ENCODE measurements around the gene IL20RB.

DNA sequence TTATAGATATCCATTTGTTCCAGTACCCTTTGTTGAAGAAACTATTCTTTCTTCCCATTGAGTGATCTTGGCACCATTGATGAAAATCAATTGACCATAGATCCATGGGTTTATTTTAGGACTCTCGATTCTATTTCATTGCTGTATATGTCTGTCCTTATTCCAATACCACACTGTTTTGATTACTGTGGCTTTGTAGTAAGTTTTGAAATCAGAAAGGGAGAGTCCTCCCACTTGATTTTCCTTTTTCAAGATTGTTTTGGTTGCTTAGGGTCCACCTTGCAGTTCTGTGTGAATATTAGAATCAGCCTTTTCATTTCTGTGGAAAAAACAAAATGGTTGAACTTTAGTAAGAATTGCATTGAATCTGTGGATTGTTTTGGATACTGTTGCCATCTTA, 20.6 kb upstream of the IL20RB start:
- TF ChIP-seq, protein P1, sequence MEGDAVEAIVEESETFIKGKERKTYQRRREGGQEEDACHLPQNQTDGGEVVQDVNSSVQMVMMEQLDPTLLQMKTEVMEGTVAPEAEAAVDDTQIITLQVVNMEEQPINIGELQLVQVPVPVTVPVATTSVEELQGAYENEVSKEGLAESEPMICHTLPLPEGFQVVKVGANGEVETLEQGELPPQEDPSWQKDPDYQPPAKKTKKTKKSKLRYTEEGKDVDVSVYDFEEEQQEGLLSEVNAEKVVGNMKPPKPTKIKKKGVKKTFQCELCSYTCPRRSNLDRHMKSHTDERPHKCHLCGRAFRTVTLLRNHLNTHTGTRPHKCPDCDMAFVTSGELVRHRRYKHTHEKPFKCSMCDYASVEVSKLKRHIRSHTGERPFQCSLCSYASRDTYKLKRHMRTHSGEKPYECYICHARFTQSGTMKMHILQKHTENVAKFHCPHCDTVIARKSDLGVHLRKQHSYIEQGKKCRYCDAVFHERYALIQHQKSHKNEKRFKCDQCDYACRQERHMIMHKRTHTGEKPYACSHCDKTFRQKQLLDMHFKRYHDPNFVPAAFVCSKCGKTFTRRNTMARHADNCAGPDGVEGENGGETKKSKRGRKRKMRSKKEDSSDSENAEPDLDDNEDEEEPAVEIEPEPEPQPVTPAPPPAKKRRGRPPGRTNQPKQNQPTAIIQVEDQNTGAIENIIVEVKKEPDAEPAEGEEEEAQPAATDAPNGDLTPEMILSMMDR (optimal IDR thresholded peaks at IDR 0.05 in 1 of 3, IDR thresholded peaks at IDR 0.05 in 1 of 3, conservative IDR thresholded peaks at IDR 0.05 in 1 of 3; ENCODE audit: extremely low read depth in 1 of 3, insufficient read depth in 2 of 3, low read length in 3 of 3): no peak
- no peak for TF ChIP-seq EZH2 (IDR thresholded peaks at IDR 0.05; ENCODE audit: low read length)

Data from keratinocyte (primary cell).